Activated B cell treated with CpG ODN at 0.5 μM for 24 hours (primary cell): Measurements from ENCODE around the gene ZNF521. TPM values are rescaled to one million over a fixed set of nuclear protein-coding genes. Genes with fewer than 3 reads are reported as not detected.

Source experiments
- ATAC-seq: fragments of 200-7000 bp; cut with Tn5 transposase; one replicate; pipeline ENCODE4 v1.10.0; 2021; ENCODE audit warnings: low read depth, mild to moderate bottlenecking, moderate library complexity
- CTCF ChIA-PET: fragments of 350-600 bp; sonication (Branson Sonifier 250); formaldehyde crosslinking; loops from one replicate; lab custom pipeline; 2021; ENCODE audit warnings: antibody characterized with exemption; lab: Charles Lee
- POLR2A ChIA-PET: fragments of 350-600 bp; sonication (Branson Sonifier 250); formaldehyde crosslinking; loops from one replicate; lab custom pipeline; 2021; ENCODE audit warnings: antibody characterized with exemption; lab: Charles Lee
- DNase-seq: peaks from one replicate; pipeline ENCODE4 v3.0.0; 2022
- H3K27ac Mint-ChIP-seq: one replicate; pipeline ENCODE4 v1.8.0; 2020; ENCODE audit warnings: mixed read lengths
- H3K27me3 Mint-ChIP-seq: one replicate; pipeline ENCODE4 v1.8.0; 2021; ENCODE audit warnings: mixed read lengths
- H3K36me3 Mint-ChIP-seq: one replicate; pipeline ENCODE4 v1.8.0; 2021; ENCODE audit warnings: low read depth, mixed read lengths
- H3K4me1 Mint-ChIP-seq: one replicate; pipeline ENCODE4 v1.8.0; 2021; ENCODE audit warnings: mixed read lengths
- H3K4me3 Mint-ChIP-seq: one replicate; pipeline ENCODE4 v1.8.0; 2020; ENCODE audit warnings: mild to moderate bottlenecking, mixed read lengths
- H3K9me3 Mint-ChIP-seq: one replicate; pipeline ENCODE4 v1.8.0; 2020; ENCODE audit warnings: mixed read lengths
- intact Hi-C: fragments of 100-400 bp; cut with micrococcal nuclease; formaldehyde crosslinking; loops from one replicate; pipeline ENCODE4 v1.15.1; 2024
- total RNA-seq: library from RNA; stranded (reverse); gene quantifications from 2 replicates; pipeline ENCODE4 v1.2.3, GENCODE V29; 2022
- TF ChIP-seq, protein P1 (sequence below): fragments of 200-600 bp; IDR thresholded peaks from one replicate; pipeline ENCODE4 v1.8.0; 2022; ENCODE audit warnings: antibody characterized with exemption, mild to moderate bottlenecking

Gene ZNF521
- total RNA-seq, 1 donor from 2014 or later: 0.16 TPM

DNA sequence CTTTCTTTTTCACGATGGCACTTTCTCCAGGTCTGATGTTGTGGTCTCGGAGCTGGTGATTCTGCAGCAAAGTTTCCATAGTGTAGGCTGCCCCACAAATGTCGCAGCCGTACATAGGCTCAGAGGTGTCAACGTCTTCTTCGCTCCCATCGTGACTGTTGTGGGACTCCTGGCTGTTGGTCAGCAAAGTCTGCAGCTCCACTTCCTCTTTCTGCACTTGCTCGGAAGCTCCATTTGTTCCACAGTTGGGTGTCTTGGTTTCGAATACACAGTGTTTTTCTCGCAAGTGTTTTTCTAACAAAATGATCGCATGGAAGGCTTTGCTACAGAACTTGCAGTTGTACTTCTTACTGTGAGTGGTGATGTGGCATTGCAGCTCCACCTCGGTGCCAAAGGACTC is 126.8 kb downstream of the ZNF521 start:
- H3K27ac Mint-ChIP-seq: no peak overlapping the region
- no peaks in the 10 kb centered on the region for H3K9me3 Mint-ChIP-seq
- H3K27me3 Mint-ChIP-seq: no peaks in the 10 kb centered on the region
- DNase-seq (no peak), ATAC-seq (no peak)
- intact Hi-C loops: no loop called here
- ChIA-PET POLR2A (no interaction called here), CTCF (no interaction called here)
- no peaks in the 10 kb centered on the region for H3K36me3 Mint-ChIP-seq
- no peak overlapping the region for H3K4me3 Mint-ChIP-seq
- TF ChIP-seq, protein P1, sequence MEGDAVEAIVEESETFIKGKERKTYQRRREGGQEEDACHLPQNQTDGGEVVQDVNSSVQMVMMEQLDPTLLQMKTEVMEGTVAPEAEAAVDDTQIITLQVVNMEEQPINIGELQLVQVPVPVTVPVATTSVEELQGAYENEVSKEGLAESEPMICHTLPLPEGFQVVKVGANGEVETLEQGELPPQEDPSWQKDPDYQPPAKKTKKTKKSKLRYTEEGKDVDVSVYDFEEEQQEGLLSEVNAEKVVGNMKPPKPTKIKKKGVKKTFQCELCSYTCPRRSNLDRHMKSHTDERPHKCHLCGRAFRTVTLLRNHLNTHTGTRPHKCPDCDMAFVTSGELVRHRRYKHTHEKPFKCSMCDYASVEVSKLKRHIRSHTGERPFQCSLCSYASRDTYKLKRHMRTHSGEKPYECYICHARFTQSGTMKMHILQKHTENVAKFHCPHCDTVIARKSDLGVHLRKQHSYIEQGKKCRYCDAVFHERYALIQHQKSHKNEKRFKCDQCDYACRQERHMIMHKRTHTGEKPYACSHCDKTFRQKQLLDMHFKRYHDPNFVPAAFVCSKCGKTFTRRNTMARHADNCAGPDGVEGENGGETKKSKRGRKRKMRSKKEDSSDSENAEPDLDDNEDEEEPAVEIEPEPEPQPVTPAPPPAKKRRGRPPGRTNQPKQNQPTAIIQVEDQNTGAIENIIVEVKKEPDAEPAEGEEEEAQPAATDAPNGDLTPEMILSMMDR: no peak
- H3K4me1 Mint-ChIP-seq: no peaks in the 10 kb centered on the region

DNA sequence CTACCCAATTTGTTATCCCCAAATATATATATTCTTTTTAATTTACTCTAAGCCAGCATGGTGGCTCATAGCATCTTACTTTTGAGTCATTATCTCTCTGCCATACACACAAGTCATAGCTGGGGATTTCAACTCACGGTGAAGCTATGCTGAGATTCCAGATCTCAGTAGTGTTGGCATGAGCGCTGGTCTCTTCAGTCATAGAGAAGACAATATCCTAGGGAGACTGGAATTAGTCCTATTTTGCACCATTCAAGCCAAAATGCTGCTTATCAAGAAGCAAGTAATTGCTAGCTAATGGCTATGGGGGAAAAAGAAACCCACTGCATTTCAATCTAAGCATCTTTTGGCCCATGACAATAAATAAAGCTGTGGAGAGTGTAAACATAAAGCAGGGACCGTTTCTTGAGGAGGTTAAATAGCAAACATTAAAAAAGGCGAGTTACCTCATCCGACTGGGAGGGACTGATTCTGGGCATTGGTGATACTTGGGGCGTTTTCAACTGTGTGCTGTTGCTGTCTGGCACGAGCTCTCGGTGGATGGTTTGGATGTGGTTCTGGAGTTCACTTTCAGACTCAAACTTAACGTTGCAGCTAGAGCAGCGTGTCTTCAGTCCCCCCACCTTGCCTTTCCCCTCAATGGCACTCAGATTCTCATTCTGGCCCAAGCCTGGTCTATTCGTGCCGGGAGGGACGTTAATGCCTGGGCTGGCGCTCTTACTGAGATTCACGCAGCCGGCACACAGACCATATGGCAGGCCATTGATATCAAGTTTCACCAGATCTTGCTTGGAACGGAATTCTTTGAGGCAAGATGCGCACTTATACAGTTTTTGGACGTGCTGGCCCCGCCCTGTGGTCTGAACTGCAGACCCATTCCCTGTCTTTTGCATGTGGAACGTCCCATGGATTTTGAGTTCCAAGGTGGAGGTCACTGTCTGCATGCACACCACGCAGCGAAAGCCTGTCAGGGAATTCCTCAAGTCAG is 127.8 kb downstream of the ZNF521 start:
- TF ChIP-seq, protein P1: no peak
- ATAC-seq: no peak
- no peaks in the 10 kb centered on the region for H3K36me3 Mint-ChIP-seq

DNA sequence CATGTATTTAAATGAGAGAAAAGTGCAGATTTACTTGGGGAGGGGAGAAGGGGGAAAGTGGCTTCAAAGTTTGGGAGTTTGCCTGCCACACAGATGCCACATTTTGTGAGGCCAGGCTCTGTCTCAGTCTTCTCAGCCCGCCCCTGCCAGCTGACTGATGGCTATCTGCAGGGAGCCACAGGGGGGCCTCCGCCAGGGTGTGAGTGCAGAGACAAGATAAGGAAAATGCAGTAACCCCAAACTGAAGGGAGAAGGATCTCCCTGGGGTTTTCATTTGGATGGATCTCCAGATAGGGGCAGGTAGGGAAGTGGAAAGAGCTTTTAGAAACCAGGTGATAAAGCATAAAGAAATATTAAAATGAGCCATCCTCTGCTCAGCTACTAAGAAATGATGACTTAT is 128.8 kb downstream of the ZNF521 start:
- no peak for DNase-seq
- TF ChIP-seq, protein P1: no peak
- Mint-ChIP-seq H3K4me1 (no peaks in the 10 kb centered on the region), H3K4me3 (no peak overlapping the region), H3K27ac (no peak overlapping the region), H3K36me3 (no peaks in the 10 kb centered on the region), H3K27me3 (no peaks in the 10 kb centered on the region), H3K9me3 (no peaks in the 10 kb centered on the region)
- ATAC-seq: no peak
- ChIA-PET POLR2A (no interaction called here), CTCF (interaction anchor here (1.0 kb wide), 1 partner anchor 15 kb away, joined by 3 read pairs; no protein-coding TSS in a partner anchor)
- intact Hi-C loops: no loop called here

More for the DNA sequence above, 127.8 kb downstream of the ZNF521 start:
- CTCF ChIA-PET: no interaction called here
- intact Hi-C loops: no loop called here
- no peak overlapping the region for H3K4me3 Mint-ChIP-seq
- H3K4me1 Mint-ChIP-seq: no peaks in the 10 kb centered on the region
- H3K9me3 Mint-ChIP-seq: no peaks in the 10 kb centered on the region
- no peak overlapping the region for H3K27ac Mint-ChIP-seq
- no peaks in the 10 kb centered on the region for H3K27me3 Mint-ChIP-seq
- POLR2A ChIA-PET: no interaction called here
- no peak for DNase-seq

DNA sequence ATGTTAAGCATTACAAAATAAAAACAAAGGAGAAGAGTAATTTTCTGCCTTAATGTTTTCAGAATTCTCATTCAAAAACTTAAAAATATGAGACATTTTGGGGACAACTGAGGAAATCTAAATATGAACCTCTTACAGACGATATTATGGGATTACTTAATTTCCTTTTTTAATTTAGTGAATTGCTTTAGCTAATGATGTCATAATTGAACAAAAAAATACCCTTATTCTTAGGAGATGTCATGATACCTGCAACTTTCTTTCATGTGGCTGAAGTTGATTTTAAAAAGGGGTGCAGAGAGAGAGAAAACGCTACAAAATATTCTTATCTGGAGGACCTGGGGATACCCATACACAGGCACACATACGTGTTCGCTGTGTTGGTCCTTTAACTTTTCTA is 129.3 kb downstream of the ZNF521 start:
- Mint-ChIP-seq H3K9me3 (no peaks in the 10 kb centered on the region), H3K27me3 (no peaks in the 10 kb centered on the region), H3K4me3 (no peak overlapping the region), H3K27ac (no peak overlapping the region), H3K36me3 (no peaks in the 10 kb centered on the region), H3K4me1 (no peaks in the 10 kb centered on the region)
- CTCF ChIA-PET: interaction anchor here (1.0 kb wide), 1 partner anchor 15 kb away, joined by 3 read pairs; no protein-coding TSS in a partner anchor
- ATAC-seq (no peak), DNase-seq (no peak)
- POLR2A ChIA-PET: no interaction called here
- TF ChIP-seq, protein P1: no peak
- intact Hi-C loops: no loop called here

DNA sequence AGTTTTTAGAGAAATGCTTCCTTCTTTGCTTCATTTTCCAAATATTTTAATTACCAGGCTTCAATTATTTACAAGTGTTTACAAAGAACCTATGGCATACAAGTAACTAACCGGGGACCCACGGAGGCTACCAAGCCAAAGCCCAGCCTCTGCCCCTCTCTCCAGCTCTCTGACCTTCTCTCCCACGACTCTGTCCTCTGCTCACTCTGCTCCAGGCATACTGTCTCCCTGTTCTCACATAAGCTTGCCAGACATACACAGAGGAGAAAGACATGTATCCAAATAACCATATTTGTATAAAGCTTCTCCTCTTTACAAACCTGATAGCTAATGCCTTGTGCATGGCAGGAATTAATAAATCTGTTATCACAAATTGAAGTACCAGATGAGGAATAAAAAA is 141.3 kb downstream of the ZNF521 start:
- intact Hi-C loops: no loop called here
- H3K9me3 Mint-ChIP-seq: no peaks in the 10 kb centered on the region
- no peak overlapping the region for H3K4me3 Mint-ChIP-seq
- POLR2A ChIA-PET: no interaction called here
- H3K27ac Mint-ChIP-seq: no peak overlapping the region
- no peaks in the 10 kb centered on the region for H3K27me3 Mint-ChIP-seq
- DNase-seq: no peak
- CTCF ChIA-PET: no interaction called here
- no peak for ATAC-seq
- H3K4me1 Mint-ChIP-seq: no peaks in the 10 kb centered on the region
- H3K36me3 Mint-ChIP-seq: no peaks in the 10 kb centered on the region
- TF ChIP-seq, protein P1: no peak
